ENCODE data around the gene PPIE. TPM values are rescaled to one million over a fixed set of nuclear protein-coding genes. Genes with fewer than 3 reads are reported as not detected.

PPIE gene
- total and polyA plus RNA-seq, 2 of the 13 experiments (the other 11 are each of a cell fraction or from before 2014, with no cell fraction given) = 15.3 to 26.3 TPM

DNA sequence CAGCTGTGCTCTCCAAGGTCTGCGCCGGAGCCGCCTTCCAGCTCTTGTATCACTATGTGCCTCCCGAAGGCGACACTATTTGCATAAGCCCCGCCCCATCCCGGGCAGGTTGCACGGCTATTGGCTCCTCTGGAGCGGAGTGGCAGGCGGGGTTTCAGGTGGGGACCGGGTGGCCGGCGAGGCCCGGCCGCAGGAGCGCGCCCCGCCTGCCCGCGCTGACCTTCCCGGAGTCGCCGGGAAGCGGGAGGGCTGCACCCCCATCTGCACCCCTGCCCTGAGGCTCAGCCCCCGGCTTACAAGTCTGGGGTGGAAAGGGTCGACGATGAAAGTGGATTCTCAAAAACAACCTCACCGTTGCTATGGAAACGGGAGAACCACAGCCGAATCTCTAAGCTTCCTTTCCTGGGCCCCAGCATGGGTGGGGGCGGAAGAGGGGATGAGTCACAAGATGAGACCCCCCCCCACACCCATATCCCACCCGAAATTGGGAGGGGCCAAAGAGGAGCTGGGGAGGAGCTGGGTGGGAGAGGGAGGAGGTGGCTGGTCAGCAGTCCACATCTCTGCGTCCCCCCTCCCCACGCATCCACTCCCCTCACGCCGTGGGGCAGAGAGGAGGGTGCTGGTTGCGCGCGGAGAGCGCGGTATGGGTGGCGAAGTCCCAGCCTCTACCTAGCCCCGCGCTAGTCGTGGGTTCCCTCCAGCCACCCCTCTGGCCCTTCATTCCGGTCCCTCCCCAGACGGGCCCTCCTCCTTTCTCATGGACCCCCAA lies 47.1 kb upstream of the PPIE start, which contains the start of gene HPCAL4 (continued):
- no peak for TF ChIP-seq RBAK (CRISPR knock-in tag; IDR thresholded peaks at IDR 0.05)
- TF ChIP-seq ZNF136 (CRISPR knock-in tag; IDR thresholded peaks at IDR 0.05; ENCODE audit: low read depth) = no peak
- TF ChIP-seq, protein P1, sequence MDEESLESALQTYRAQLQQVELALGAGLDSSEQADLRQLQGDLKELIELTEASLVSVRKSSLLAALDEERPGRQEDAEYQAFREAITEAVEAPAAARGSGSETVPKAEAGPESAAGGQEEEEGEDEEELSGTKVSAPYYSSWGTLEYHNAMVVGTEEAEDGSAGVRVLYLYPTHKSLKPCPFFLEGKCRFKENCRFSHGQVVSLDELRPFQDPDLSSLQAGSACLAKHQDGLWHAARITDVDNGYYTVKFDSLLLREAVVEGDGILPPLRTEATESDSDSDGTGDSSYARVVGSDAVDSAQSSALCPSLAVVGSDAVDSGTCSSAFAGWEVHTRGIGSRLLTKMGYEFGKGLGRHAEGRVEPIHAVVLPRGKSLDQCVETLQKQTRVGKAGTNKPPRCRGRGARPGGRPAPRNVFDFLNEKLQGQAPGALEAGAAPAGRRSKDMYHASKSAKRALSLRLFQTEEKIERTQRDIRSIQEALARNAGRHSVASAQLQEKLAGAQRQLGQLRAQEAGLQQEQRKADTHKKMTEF (CRISPR knock-in tag; IDR thresholded peaks at IDR 0.05) = no peak
- TF ChIP-seq CCAR2 (optimal IDR thresholded peaks at IDR 0.05; ENCODE audit: low read depth, low read length) = no peak
- no peak for TF ChIP-seq BORCS8-MEF2B (CRISPR knock-in tag; IDR thresholded peaks at IDR 0.05)
- no peak for TF ChIP-seq GLI4 (CRISPR knock-in tag; IDR thresholded peaks at IDR 0.05; ENCODE audit: borderline replicate concordance)
- 0 out of 2 replicates have a peak, but pooled peaks have one; percentile 16 for TF ChIP-seq BCL6 (CRISPR knock-in tag; IDR thresholded peaks at IDR 0.05)
- no peak for TF ChIP-seq PCBP2 (optimal IDR thresholded peaks at IDR 0.05; ENCODE audit: low read depth, low read length, poor library complexity, severe bottlenecking)
- TF ChIP-seq ZFP41 (CRISPR knock-in tag; IDR thresholded peaks at IDR 0.05; ENCODE audit: borderline replicate concordance) = no peak
- no peak for TF ChIP-seq ZNF878 (CRISPR knock-in tag; IDR thresholded peaks at IDR 0.05)
- TF ChIP-seq, protein P2, sequence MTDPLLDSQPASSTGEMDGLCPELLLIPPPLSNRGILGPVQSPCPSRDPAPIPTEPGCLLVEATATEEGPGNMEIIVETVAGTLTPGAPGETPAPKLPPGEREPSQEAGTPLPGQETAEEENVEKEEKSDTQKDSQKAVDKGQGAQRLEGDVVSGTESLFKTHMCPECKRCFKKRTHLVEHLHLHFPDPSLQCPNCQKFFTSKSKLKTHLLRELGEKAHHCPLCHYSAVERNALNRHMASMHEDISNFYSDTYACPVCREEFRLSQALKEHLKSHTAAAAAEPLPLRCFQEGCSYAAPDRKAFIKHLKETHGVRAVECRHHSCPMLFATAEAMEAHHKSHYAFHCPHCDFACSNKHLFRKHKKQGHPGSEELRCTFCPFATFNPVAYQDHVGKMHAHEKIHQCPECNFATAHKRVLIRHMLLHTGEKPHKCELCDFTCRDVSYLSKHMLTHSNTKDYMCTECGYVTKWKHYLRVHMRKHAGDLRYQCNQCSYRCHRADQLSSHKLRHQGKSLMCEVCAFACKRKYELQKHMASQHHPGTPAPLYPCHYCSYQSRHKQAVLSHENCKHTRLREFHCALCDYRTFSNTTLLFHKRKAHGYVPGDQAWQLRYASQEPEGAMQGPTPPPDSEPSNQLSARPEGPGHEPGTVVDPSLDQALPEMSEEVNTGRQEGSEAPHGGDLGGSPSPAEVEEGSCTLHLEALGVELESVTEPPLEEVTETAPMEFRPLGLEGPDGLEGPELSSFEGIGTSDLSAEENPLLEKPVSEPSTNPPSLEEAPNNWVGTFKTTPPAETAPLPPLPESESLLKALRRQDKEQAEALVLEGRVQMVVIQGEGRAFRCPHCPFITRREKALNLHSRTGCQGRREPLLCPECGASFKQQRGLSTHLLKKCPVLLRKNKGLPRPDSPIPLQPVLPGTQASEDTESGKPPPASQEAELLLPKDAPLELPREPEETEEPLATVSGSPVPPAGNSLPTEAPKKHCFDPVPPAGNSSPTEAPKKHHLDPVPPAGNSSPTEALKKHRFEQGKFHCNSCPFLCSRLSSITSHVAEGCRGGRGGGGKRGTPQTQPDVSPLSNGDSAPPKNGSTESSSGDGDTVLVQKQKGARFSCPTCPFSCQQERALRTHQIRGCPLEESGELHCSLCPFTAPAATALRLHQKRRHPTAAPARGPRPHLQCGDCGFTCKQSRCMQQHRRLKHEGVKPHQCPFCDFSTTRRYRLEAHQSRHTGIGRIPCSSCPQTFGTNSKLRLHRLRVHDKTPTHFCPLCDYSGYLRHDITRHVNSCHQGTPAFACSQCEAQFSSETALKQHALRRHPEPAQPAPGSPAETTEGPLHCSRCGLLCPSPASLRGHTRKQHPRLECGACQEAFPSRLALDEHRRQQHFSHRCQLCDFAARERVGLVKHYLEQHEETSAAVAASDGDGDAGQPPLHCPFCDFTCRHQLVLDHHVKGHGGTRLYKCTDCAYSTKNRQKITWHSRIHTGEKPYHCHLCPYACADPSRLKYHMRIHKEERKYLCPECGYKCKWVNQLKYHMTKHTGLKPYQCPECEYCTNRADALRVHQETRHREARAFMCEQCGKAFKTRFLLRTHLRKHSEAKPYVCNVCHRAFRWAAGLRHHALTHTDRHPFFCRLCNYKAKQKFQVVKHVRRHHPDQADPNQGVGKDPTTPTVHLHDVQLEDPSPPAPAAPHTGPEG (CRISPR knock-in tag; IDR thresholded peaks at IDR 0.05) = no peak
- TF ChIP-seq, protein P3, sequence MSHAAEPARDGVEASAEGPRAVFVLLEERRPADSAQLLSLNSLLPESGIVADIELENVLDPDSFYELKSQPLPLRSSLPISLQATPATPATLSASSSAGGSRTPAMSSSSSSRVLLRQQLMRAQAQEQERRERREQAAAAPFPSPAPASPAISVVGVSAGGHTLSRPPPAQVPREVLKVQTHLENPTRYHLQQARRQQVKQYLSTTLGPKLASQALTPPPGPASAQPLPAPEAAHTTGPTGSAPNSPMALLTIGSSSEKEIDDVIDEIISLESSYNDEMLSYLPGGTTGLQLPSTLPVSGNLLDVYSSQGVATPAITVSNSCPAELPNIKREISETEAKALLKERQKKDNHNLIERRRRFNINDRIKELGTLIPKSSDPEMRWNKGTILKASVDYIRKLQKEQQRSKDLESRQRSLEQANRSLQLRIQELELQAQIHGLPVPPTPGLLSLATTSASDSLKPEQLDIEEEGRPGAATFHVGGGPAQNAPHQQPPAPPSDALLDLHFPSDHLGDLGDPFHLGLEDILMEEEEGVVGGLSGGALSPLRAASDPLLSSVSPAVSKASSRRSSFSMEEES (CRISPR knock-in tag; IDR thresholded peaks at IDR 0.05) = no peak
- TF ChIP-seq, protein P4, sequence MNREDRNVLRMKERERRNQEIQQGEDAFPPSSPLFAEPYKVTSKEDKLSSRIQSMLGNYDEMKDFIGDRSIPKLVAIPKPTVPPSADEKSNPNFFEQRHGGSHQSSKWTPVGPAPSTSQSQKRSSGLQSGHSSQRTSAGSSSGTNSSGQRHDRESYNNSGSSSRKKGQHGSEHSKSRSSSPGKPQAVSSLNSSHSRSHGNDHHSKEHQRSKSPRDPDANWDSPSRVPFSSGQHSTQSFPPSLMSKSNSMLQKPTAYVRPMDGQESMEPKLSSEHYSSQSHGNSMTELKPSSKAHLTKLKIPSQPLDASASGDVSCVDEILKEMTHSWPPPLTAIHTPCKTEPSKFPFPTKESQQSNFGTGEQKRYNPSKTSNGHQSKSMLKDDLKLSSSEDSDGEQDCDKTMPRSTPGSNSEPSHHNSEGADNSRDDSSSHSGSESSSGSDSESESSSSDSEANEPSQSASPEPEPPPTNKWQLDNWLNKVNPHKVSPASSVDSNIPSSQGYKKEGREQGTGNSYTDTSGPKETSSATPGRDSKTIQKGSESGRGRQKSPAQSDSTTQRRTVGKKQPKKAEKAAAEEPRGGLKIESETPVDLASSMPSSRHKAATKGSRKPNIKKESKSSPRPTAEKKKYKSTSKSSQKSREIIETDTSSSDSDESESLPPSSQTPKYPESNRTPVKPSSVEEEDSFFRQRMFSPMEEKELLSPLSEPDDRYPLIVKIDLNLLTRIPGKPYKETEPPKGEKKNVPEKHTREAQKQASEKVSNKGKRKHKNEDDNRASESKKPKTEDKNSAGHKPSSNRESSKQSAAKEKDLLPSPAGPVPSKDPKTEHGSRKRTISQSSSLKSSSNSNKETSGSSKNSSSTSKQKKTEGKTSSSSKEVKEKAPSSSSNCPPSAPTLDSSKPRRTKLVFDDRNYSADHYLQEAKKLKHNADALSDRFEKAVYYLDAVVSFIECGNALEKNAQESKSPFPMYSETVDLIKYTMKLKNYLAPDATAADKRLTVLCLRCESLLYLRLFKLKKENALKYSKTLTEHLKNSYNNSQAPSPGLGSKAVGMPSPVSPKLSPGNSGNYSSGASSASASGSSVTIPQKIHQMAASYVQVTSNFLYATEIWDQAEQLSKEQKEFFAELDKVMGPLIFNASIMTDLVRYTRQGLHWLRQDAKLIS (CRISPR knock-in tag; IDR thresholded peaks at IDR 0.05) = no peak
- no peak for TF ChIP-seq ZSCAN30 (CRISPR knock-in tag; IDR thresholded peaks at IDR 0.05)
- no peak for TF ChIP-seq SIN3B (IDR thresholded peaks at IDR 0.05; ENCODE audit: low read length)
- TF ChIP-seq RAD51 (IDR thresholded peaks at IDR 0.05; ENCODE audit: borderline replicate concordance) = no peak
- TF ChIP-seq PHF21A (CRISPR knock-in tag; IDR thresholded peaks at IDR 0.05) = no peak
